Panc1 (cell line): ENCODE measurements around the gene NLRP1. TPM values are rescaled to one million over a fixed set of nuclear protein-coding genes. Genes with fewer than 3 reads are reported as not detected.

ENCODE experiments used
- ATAC-seq: fragments of 200-7000 bp; cut with Tn5 transposase; 2 replicates; pipeline ENCODE4 v1.9.1; 2020; ENCODE audit warnings: mild to moderate bottlenecking, moderate library complexity
- BruUV-seq: library from RNA; stranded (reverse); fragments of 400-500 nt; replicated peaks from 2 replicates; lab custom pipeline; 2021; lab: Mats Ljungman, UMichigan
- CTCF ChIA-PET: fragments of 300-600 bp; sonication (Branson Sonifier 250); formaldehyde crosslinking; loops from one replicate; lab custom pipeline; 2022; ENCODE audit warnings: antibody characterized with exemption; lab: Charles Lee
- POLR2A ChIA-PET: fragments of 300-600 bp; sonication (Branson Sonifier 250); formaldehyde crosslinking; loops from one replicate; lab custom pipeline; 2022; ENCODE audit warnings: antibody characterized with exemption; lab: Charles Lee
- DNase-seq: peaks from one replicate; pipeline ENCODE4 v3.0.0-alpha.2; 2010; ENCODE audit warnings: low read depth, low spot score
- H3K27ac ChIP-seq: 2 replicates; pipeline ENCODE4 v1.5.1; 2011; ENCODE audit warnings: mild to moderate bottlenecking, low read length, inconsistent platforms
- H3K27me3 ChIP-seq: fragments of 200-500 bp; sonication (Bioruptor generic); 2 replicates; pipeline ENCODE4 v1.6.0; 2014; ENCODE audit warnings: low read length, inconsistent platforms; ENCODE audit not compliant: control insufficient read depth, insufficient read depth
- H3K36me3 ChIP-seq: fragments of 200-500 bp; sonication (Bioruptor generic); 2 replicates; pipeline ENCODE4 v1.5.1; 2014; ENCODE audit warnings: inconsistent platforms, mild to moderate bottlenecking, low read length, moderate library complexity; ENCODE audit not compliant: control insufficient read depth, insufficient read depth
- H3K4me1 ChIP-seq: 2 replicates; pipeline ENCODE4 v1.5.1; 2011; ENCODE audit warnings: inconsistent platforms, mild to moderate bottlenecking, low read length, moderate library complexity; ENCODE audit not compliant: control insufficient read depth, insufficient read depth
- H3K4me3 ChIP-seq, 2 experiments: 2 replicates each; pipeline ENCODE4 v1.5.1; 2011 to 2012; ENCODE audit warnings: low read depth in 2 of 2, low read length in 2 of 2, mild to moderate bottlenecking in 2 of 2, inconsistent platforms in 1 of 2, moderate library complexity in 1 of 2
- H3K9me3 ChIP-seq: fragments of 200-500 bp; sonication (Bioruptor generic); 2 replicates; pipeline ENCODE4 v1.5.1; 2014; ENCODE audit warnings: low read depth, mild to moderate bottlenecking, inconsistent platforms, low read length, moderate library complexity; ENCODE audit not compliant: control insufficient read depth, insufficient read depth
- CTCF ChIP-seq: fragments of 450-650 bp; IDR thresholded peaks from 2 replicates; pipeline ENCODE4 v1.5.1; 2017; ENCODE audit warnings: mild to moderate bottlenecking
- POLR2AphosphoS5 ChIP-seq: IDR thresholded peaks from 2 replicates; pipeline ENCODE4 v1.6.1; 2012; ENCODE audit warnings: mild to moderate bottlenecking, low read depth, low read length, moderate library complexity
- SIN3A ChIP-seq: IDR thresholded peaks from 2 replicates; pipeline ENCODE4 v1.6.1; 2012; ENCODE audit warnings: low read depth, mild to moderate bottlenecking, low read length, moderate library complexity, borderline replicate concordance; ENCODE audit not compliant: insufficient read depth
- TCF7L2 ChIP-seq: IDR thresholded peaks from 2 replicates; pipeline ENCODE4 v1.6.1; 2011; ENCODE audit warnings: mild to moderate bottlenecking, low read depth, low read length, inconsistent platforms
- in situ Hi-C: cut with HindIII; loops from 2 replicates; pipeline ENCODE4 v1.10.0; 2016; ENCODE audit warnings: low sequenced_read_pairs, low pct_unique_long_range_greater_than_20kb
- intact Hi-C: fragments of 100-400 bp; cut with micrococcal nuclease; formaldehyde crosslinking; loops from one replicate; pipeline ENCODE4 v1.10.0; 2022; ENCODE audit not compliant: unreplicated experiment
- total RNA-seq: library from RNA; stranded (reverse); gene quantifications from one replicate; pipeline ENCODE4 v1.2.1, GENCODE V29; 2021; ENCODE audit not compliant: unreplicated experiment
- TF ChIP-seq, protein P1 (sequence below), 2 experiments: IDR thresholded peaks; 2 replicates each; pipeline ENCODE4 v1.6.1; 2011 to 2012; ENCODE audit warnings: low read depth in 2 of 2, control low read depth in 1 of 2, low read length in 1 of 2, mild to moderate bottlenecking in 1 of 2, moderate library complexity in 1 of 2; ENCODE audit not compliant: insufficient read depth in 1 of 2

The NLRP1 gene
- total RNA-seq, 1 experiment from 2014 or later, result 0.57 TPM

GRCh38 chr17:5526821-5527598 is 57.3 kb downstream of the NLRP1 start:
- ChIA-PET CTCF (no interaction called here), POLR2A (no interaction called here)
- peak; percentile 85 for ATAC-seq
- no peaks in the 10 kb centered on the region for H3K36me3 ChIP-seq
- H3K4me3 ChIP-seq, result no peak overlapping the region
- H3K27ac ChIP-seq, result no peak overlapping the region
- in situ Hi-C loops (no loop called here), intact Hi-C loops (no loop called here)
- peak; percentile 84 for DNase-seq
- TF ChIP-seq TCF7L2, result no peak
- TF ChIP-seq CTCF, result no peak
- no peak for TF ChIP-seq SIN3A
- TF ChIP-seq POLR2AphosphoS5, result no peak
- TF ChIP-seq, protein P1, sequence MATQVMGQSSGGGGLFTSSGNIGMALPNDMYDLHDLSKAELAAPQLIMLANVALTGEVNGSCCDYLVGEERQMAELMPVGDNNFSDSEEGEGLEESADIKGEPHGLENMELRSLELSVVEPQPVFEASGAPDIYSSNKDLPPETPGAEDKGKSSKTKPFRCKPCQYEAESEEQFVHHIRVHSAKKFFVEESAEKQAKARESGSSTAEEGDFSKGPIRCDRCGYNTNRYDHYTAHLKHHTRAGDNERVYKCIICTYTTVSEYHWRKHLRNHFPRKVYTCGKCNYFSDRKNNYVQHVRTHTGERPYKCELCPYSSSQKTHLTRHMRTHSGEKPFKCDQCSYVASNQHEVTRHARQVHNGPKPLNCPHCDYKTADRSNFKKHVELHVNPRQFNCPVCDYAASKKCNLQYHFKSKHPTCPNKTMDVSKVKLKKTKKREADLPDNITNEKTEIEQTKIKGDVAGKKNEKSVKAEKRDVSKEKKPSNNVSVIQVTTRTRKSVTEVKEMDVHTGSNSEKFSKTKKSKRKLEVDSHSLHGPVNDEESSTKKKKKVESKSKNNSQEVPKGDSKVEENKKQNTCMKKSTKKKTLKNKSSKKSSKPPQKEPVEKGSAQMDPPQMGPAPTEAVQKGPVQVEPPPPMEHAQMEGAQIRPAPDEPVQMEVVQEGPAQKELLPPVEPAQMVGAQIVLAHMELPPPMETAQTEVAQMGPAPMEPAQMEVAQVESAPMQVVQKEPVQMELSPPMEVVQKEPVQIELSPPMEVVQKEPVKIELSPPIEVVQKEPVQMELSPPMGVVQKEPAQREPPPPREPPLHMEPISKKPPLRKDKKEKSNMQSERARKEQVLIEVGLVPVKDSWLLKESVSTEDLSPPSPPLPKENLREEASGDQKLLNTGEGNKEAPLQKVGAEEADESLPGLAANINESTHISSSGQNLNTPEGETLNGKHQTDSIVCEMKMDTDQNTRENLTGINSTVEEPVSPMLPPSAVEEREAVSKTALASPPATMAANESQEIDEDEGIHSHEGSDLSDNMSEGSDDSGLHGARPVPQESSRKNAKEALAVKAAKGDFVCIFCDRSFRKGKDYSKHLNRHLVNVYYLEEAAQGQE (IDR thresholded peaks at IDR 0.05; ENCODE audit: insufficient read depth in 1 of 2, low read depth in 2 of 2, low read length in 1 of 2), result no peak
- H3K9me3 ChIP-seq, result no peaks in the 10 kb centered on the region
- no TSS peak for BruUV-seq
- H3K27me3 ChIP-seq, result no peaks in the 10 kb centered on the region
- no peaks in the 10 kb centered on the region for H3K4me1 ChIP-seq

DNA sequence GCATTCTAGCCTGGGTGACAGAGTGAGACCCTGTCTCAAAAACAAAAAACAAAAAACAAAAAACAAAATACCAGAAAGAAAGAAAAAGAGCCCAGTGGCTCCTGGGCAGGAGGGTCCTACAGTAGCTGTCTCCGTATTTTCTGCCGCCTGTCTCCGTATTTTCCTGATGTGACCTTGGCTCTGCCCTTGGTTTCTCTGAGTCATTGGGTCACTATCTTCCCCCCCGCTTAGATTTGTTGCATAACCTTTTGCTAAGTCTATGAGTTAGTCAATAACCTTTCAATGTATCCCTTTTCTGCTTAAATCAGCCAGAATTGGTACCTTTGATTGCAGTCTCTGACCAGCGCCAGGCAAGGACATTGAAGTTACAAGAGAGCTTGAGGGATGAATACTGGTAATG is 61.1 kb downstream of the NLRP1 start:
- H3K4me1 ChIP-seq, result no peaks in the 10 kb centered on the region
- intact Hi-C loops (no loop called here), in situ Hi-C loops (no loop called here)
- DNase-seq (no peak), ATAC-seq (no peak)
- no peaks in the 10 kb centered on the region for H3K36me3 ChIP-seq
- H3K27ac ChIP-seq, result no peak overlapping the region
- CTCF ChIA-PET, result no interaction called here
- H3K4me3 ChIP-seq, result no peak overlapping the region
- no peaks in the 10 kb centered on the region for H3K9me3 ChIP-seq
- BruUV-seq, result no TSS peak
- H3K27me3 ChIP-seq, result no peaks in the 10 kb centered on the region
- TF ChIP-seq, protein P1 (IDR thresholded peaks at IDR 0.05; ENCODE audit: insufficient read depth in 1 of 2, low read depth in 2 of 2, low read length in 1 of 2), result no peak
- TF ChIP-seq TCF7L2 (no peak), CTCF (no peak), POLR2AphosphoS5 (no peak), SIN3A (no peak)
- POLR2A ChIA-PET, result no interaction called here
